Measurements from ENCODE around the gene RNF213.
A peak's percentile ranks its signal among the peaks of the same experiment; 100 is the strongest.
"Not testable (repeated sequence)": the region's sequence is repeated elsewhere in the genome, so short reads cannot be mapped to it uniquely, and the experiment has no call there.

Gene RNF213

GRCh38 chr17:80396157-80397033 is 135.7 kb downstream of the RNF213 start:
- no peak for DNase-seq

GRCh38 chr17:80397034-80397387 is 136.4 kb downstream of the RNF213 start:
- no peak for DNase-seq

GRCh38 chr17:80397686-80398085 is 137.0 kb downstream of the RNF213 start:
- no peak for DNase-seq

- not testable (repeated sequence) for DNase-seq
Observed at GRCh38 chr17:80401086-80401485, 140.4 kb downstream of the RNF213 start.

- DNase-seq: not testable (repeated sequence)
Observed at GRCh38 chr17:80402102-80402501, 141.4 kb downstream of the RNF213 start.

- DNase-seq: no peak
Observed at GRCh38 chr17:80402959-80403358, 142.3 kb downstream of the RNF213 start.

- no peak for DNase-seq
Observed at GRCh38 chr17:80406146-80406545, 145.5 kb downstream of the RNF213 start.

GRCh38 chr17:80407917-80408316 is 147.3 kb downstream of the RNF213 start:
- not testable (repeated sequence) for DNase-seq

GRCh38 chr17:80408872-80409271 is 148.2 kb downstream of the RNF213 start:
- no peak for DNase-seq

GRCh38 chr17:80409626-80410025 is 149.0 kb downstream of the RNF213 start:
- DNase-seq: no peak

GRCh38 chr17:80410441-80411087 is 149.9 kb downstream of the RNF213 start:
- DNase-seq: not testable (repeated sequence)

- no peak for DNase-seq
Observed at GRCh38 chr17:80413771-80414507, 153.3 kb downstream of the RNF213 start.

- DNase-seq: no peak
Observed at GRCh38 chr17:80414508-80414802, 153.8 kb downstream of the RNF213 start.

GRCh38 chr17:80414803-80415625 is 154.4 kb downstream of the RNF213 start, which contains the start of gene ENDOV:
TSS of gene ENDOV (plus strand) at chr17:80415167. CDS start at chr17:80415195, 28 bp downstream.
- peak; percentile 95 for DNase-seq

GRCh38 chr17:80415626-80416137 is 155.0 kb downstream of the RNF213 start:
- DNase-seq: no peak

- DNase-seq: no peak
Observed at GRCh38 chr17:80416260-80416939, 155.7 kb downstream of the RNF213 start.

- DNase-seq: no peak
Observed at GRCh38 chr17:80416940-80417293, 156.3 kb downstream of the RNF213 start.

GRCh38 chr17:80418589-80418988 is 157.9 kb downstream of the RNF213 start:
- DNase-seq: no peak

GRCh38 chr17:80419255-80419654 is 158.6 kb downstream of the RNF213 start:
- no peak for DNase-seq

- no peak for DNase-seq
Observed at GRCh38 chr17:80421381-80422090, 160.9 kb downstream of the RNF213 start.

- DNase-seq: no peak
Observed at GRCh38 chr17:80422276-80422675, 161.6 kb downstream of the RNF213 start.

All from fibroblast of skin of scalp (primary cell).